Body of pancreas (tissue), 4 donors: Measurements from ENCODE around the gene TOMM34. TPM values are rescaled to one million over a fixed set of nuclear protein-coding genes. Genes with fewer than 3 reads are reported as not detected.

Experiments used
- ATAC-seq: fragments of 150-250 bp; one replicate; pipeline ENCODE4 v1.9.1; 2016
- DNase-seq, 4 donors: peaks; one replicate each; pipeline ENCODE4 v3.0.0-alpha.2; 2019
- H3K27ac ChIP-seq, 4 donors: fragments of 200-600 bp; sonication (generic); 1 replicate in 3 of 4; 2 replicates in 1 of 4; pipeline versions ENCODE4 v1.5.1 to v1.6.1; 2016 to 2019; ENCODE audit warnings: mild to moderate bottlenecking in 1 of 4, mixed read lengths in 1 of 4, moderate library complexity in 1 of 4
- H3K27me3 ChIP-seq, 2 donors: fragments of 200-600 bp; sonication (generic); one replicate each; pipeline ENCODE4 v1.6.0; 2016; ENCODE audit warnings: mild to moderate bottlenecking in 1 of 2
- H3K36me3 ChIP-seq, 2 donors: fragments of 200-600 bp; sonication (generic); replicated peaks in 1 of 2; 2 replicates each; pipeline ENCODE4 v1.5.1; 2016; ENCODE audit warnings: low read depth in 2 of 2; ENCODE audit not compliant: insufficient read depth in 1 of 2
- H3K4me1 ChIP-seq: fragments of 200-600 bp; sonication (generic); one replicate; pipeline ENCODE4 v1.6.0; 2016
- H3K4me3 ChIP-seq, 2 donors: fragments of 200-600 bp; sonication (generic); 1 replicate in 1 of 2; 2 replicates in 1 of 2; pipeline ENCODE4 v1.5.1; 2016 to 2019
- H3K9me3 ChIP-seq, 3 donors: fragments of 200-600 bp; sonication (generic); 1 replicate in 2 of 3; 2 replicates in 1 of 3; pipeline ENCODE4 v1.5.1; 2016
- CTCF ChIP-seq, 7 experiments: fragments of 450-650 bp in 4 of 7; fragments of 200-600 bp in 3 of 7; sonication (generic) in 3 of 7; IDR thresholded peaks; one replicate each; pipeline ENCODE4 v1.5.1; 2016 to 2019; ENCODE audit warnings: antibody characterized with exemption in 7 of 7
- POLR2A ChIP-seq, 3 donors: fragments of 450-650 bp; IDR thresholded peaks; one replicate each; pipeline ENCODE4 v1.6.1; 2016; ENCODE audit warnings: antibody characterized with exemption in 3 of 3, mild to moderate bottlenecking in 2 of 3
- WGBS, 2 donors: methylation state at CpG; one replicate each; pipeline ENCODE4 v1.1.5; 2017; 5-methylcytosine and 5-hydroxymethylcytosine counted together
- intact Hi-C: fragments of 100-400 bp; cut with DNase I; formaldehyde crosslinking; loops from one replicate; pipeline ENCODE4 v1.15.1; 2023
- total RNA-seq, 2 donors: library from RNA; depleted of rRNA; stranded (reverse); fragments of >200 nt; gene quantifications; one replicate each; pipeline ENCODE4 v1.1.0, GENCODE V29; 2016

The TOMM34 gene
- total RNA-seq, 2 donors from 2014 or later, result 2.6 to 13.0 TPM

- Histone ChIP-seq H3K27me3 (no peaks in the 10 kb centered on the region), H3K9me3 (no peaks in the 10 kb centered on the region), H3K4me3 (no peak overlapping the region), H3K27ac (no peak overlapping the region), H3K36me3 (peaks cover 0 to under 1% of the 10 kb centered on the region in 2 donors), H3K4me1 (no peaks in the 10 kb centered on the region)
- DNase-seq (no peak), ATAC-seq (no peak)
- intact Hi-C loops, result no loop called here
- no peak for TF ChIP-seq CTCF (IDR thresholded peaks at IDR 0.05)
- no peak for TF ChIP-seq POLR2A (IDR thresholded peaks at IDR 0.05)
- whole genome bisulfite sequencing, 2 donors, result 89 to 94% methylated on average over 2 to 8 of the region's 8 CpGs
Observed at GRCh38 chr20:44932916-44933315, 27.3 kb downstream of the TOMM34 start.

- H3K36me3 ChIP-seq, result no peaks in the 10 kb centered on the region
- H3K9me3 ChIP-seq, result no peaks in the 10 kb centered on the region
- TF ChIP-seq POLR2A (IDR thresholded peaks at IDR 0.05) (no peak), CTCF (IDR thresholded peaks at IDR 0.05) (no peak)
- H3K27me3 ChIP-seq, result no peaks in the 10 kb centered on the region
- intact Hi-C loops, result no loop called here
- no peaks in the 10 kb centered on the region for H3K4me1 ChIP-seq
- WGBS, 2 donors, result 78 to 81% methylated on average over 2 to 3 of the region's 3 CpGs
- no peak overlapping the region for H3K27ac ChIP-seq
- DNase-seq, result no peak
- no peak overlapping the region for H3K4me3 ChIP-seq
- no peak for ATAC-seq
Observed at GRCh38 chr20:44931911-44932310, 28.3 kb downstream of the TOMM34 start.

- TF ChIP-seq CTCF (IDR thresholded peaks at IDR 0.05) (no peak), POLR2A (IDR thresholded peaks at IDR 0.05) (no peak)
- Histone ChIP-seq H3K4me1 (no peaks in the 10 kb centered on the region), H3K27ac (no peak overlapping the region), H3K4me3 (no peak overlapping the region), H3K27me3 (no peaks in the 10 kb centered on the region), H3K36me3 (no peaks in the 10 kb centered on the region), H3K9me3 (no peaks in the 10 kb centered on the region)
- intact Hi-C loops, result no loop called here
- DNase-seq, result no peak
- no peak for ATAC-seq
- WGBS, 2 donors, result 94% methylated on average over 16 to 18 of the region's 18 CpGs
Observed at GRCh38 chr20:44930517-44931168, 29.6 kb downstream of the TOMM34 start.

GRCh38 chr20:44928595-44928994, 31.6 kb downstream of the TOMM34 start:
- intact Hi-C loops, result no loop called here
- TF ChIP-seq POLR2A (IDR thresholded peaks at IDR 0.05), result no peak
- TF ChIP-seq CTCF (IDR thresholded peaks at IDR 0.05), result no peak
- 74% methylated on average over 3 of the region's 3 CpGs for WGBS, 2 donors
- H3K27ac ChIP-seq, result no peak overlapping the region
- DNase-seq (no peak), ATAC-seq (no peak)
- H3K4me1 ChIP-seq, result no peaks in the 10 kb centered on the region
- H3K36me3 ChIP-seq, result peaks cover 0 to 5% of the 10 kb centered on the region in 2 donors
- H3K4me3 ChIP-seq, result no peak overlapping the region
- H3K9me3 ChIP-seq, result no peaks in the 10 kb centered on the region
- no peaks in the 10 kb centered on the region for H3K27me3 ChIP-seq

- Histone ChIP-seq H3K36me3 (peaks cover 3 to 5% of the 10 kb centered on the region in 2 donors), H3K9me3 (no peaks in the 10 kb centered on the region), H3K4me1 (no peaks in the 10 kb centered on the region), H3K27ac (no peak overlapping the region), H3K4me3 (no peak overlapping the region), H3K27me3 (no peaks in the 10 kb centered on the region)
- no peak for TF ChIP-seq CTCF (IDR thresholded peaks at IDR 0.05)
- TF ChIP-seq POLR2A (IDR thresholded peaks at IDR 0.05), result no peak
- DNase-seq, result no peak
- intact Hi-C loops, result no loop called here
- ATAC-seq, result no peak
- 79 to 87% methylated on average over 4 of the region's 4 CpGs for whole genome bisulfite sequencing, 2 donors
Observed at GRCh38 chr20:44924541-44924940, 35.7 kb downstream of the TOMM34 start.
